GM15510 (cell line): ENCODE data around the gene HSPB3.

Source experiments
- POLR2A ChIP-seq: IDR thresholded peaks from 3 replicates; pipeline ENCODE4 v1.6.1; 2011; ENCODE audit warnings: borderline replicate concordance; ENCODE audit not compliant: insufficient read length; ENCODE audit errors: extremely low read depth

The HSPB3 gene, protein sequence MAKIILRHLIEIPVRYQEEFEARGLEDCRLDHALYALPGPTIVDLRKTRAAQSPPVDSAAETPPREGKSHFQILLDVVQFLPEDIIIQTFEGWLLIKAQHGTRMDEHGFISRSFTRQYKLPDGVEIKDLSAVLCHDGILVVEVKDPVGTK

DNA sequence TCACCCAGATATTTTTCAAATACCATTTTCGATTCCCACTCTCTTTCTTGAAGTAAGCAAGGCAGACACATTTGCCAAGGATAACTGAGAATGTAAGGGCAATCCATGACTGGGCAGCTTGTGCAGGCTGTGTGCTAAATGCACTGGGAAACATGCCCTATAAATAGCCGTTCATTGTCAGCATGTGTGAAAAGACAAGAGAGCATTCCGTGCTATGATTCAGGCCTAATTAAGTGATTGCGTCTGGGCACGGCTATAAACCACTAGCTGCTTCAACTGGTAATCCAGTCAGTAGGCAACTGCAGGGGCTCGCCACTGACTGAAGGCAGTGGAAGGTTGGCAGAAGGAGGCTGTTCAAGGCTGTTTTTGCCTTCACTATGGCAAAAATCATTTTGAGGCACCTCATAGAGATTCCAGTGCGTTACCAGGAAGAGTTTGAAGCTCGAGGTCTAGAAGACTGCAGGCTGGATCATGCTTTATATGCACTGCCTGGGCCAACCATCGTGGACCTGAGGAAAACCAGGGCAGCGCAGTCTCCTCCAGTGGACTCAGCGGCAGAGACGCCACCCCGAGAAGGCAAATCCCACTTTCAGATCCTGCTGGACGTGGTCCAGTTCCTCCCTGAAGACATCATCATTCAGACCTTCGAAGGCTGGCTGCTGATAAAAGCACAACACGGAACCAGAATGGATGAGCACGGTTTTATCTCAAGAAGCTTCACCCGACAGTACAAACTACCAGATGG, at the start of gene HSPB3:
Gene HSPB3 (plus strand): TSS at position 287 of the 745 bp plus-strand sequence. CDS start 91 bp downstream, at position 378.
- no peak for TF ChIP-seq POLR2A

DNA sequence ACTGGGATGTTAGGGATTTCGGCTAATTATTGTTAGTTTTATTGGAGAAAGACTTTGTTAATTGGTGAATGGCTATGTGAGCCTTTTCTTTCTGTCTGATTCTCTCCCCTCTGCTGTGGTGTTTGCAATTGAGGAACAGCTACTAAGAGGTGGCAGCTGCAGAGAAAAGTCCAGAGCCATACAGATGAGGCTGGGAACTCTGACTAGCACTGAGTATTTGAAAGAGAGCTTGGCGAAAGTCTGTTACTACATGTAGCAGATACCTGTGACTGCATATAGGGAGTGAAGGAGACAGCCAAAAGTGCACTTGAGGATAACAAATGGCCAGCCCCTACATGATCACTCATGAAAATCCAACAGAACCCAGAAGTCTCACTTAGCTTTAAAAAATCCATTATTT, 44.3 kb upstream of the HSPB3 start:
- TF ChIP-seq POLR2A, result no peak

GRCh38 chr5:54412913-54413312, 42.6 kb upstream of the HSPB3 start:
- TF ChIP-seq POLR2A, result no peak

GRCh38 chr5:54415147-54415546, 40.4 kb upstream of the HSPB3 start:
- no peak for TF ChIP-seq POLR2A

DNA sequence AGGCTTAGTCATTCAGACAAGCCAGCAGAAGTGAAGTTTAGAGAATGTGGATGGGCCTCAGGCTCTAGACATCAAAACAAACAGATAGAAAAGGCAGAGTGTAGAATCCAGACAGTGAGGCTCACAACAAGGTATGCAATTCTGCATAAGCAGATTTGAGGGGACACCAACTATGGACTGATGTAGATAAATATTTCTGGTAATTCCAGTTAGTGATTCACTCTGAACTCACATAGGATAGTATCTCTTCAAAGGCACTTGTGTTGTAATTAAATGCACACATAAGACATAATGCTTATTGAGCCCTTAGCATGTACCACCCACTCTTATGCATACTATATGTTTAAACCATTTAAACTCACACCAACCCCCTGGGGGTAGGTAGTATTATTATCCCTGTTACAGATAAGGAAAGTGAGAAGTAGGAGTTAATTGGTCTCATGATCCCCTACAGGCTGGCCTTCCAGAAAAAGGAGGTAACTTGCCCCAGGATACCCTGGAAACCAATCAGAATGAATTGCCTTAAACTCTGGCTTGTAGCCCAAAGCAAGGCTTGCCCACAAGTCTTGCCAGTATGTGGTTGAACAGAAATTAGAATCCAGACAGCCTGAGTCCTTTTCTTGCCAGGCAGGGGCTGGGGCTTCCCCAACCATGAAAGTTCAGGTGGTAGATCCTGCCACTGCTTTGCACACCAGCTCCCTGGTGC, 39.5 kb upstream of the HSPB3 start:
- TF ChIP-seq POLR2A, result no peak

DNA sequence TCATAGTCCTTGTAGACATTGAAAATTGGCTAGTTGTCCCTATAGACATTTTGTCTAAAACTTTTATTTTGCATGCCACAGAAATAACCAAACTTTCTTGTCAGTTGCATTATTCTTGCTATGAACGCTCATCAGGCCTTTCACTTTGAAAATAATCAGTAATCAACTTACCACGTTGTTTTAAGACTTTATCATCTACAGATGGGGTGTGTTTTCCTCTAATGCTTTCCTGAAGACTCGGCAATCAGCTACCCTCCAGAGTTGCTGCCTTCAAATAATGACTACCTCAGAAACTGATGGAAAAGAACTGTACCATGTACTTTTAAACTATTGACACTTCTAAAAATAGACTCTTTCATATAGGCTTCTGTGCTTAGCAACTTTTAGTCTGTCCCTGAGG, 33.5 kb upstream of the HSPB3 start:
- no peak for TF ChIP-seq POLR2A

- TF ChIP-seq POLR2A, result no peak
These were observed 30.2 kb upstream of the HSPB3 start for GRCh38 chr5:54425258-54425657.

- no peak for TF ChIP-seq POLR2A
These were observed 29.3 kb upstream of the HSPB3 start for GRCh38 chr5:54426209-54426608.

GRCh38 chr5:54438620-54439389, 16.7 kb upstream of the HSPB3 start:
- TF ChIP-seq POLR2A, result no peak

- no peak for TF ChIP-seq POLR2A
These were observed 15.0 kb upstream of the HSPB3 start for GRCh38 chr5:54440456-54440893.

DNA sequence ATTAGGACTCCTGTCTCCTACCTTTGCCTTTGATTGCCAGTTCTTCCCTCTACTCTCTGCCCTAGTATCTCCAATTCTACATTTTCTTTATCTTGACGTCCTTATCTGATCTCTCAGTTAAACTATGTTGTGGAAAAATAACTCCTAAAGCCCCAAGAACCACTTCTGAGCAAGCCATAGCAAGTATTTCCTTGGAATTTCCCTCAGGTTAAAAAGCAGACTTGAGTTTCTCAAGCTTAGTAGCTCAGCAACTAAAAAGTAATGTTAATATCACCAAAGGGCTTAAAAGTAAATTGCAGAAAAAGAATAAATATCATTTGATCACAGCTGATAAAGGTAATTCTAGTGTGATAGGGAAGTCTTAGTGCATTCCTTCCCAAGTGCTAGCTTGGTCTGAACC, 13.2 kb upstream of the HSPB3 start:
- TF ChIP-seq POLR2A, result no peak

DNA sequence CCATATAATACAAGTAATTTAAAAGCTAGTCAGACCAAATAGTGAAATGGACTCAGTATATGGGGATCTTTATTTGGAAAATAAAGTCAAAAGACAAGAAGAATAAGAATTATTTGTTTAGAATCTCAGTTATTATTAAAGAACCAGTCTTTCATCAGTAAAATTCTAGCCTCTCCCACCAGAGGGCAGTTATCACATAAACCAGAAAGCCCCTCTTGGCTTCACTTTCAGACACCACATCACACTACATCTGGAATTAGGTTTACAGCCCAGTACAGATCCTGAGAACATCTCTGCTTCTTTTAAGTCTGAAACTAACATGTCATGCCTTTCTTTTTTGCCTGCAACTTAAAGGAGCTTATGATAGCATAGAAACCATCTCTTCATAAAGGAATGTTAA, 12.2 kb upstream of the HSPB3 start:
- no peak for TF ChIP-seq POLR2A

DNA sequence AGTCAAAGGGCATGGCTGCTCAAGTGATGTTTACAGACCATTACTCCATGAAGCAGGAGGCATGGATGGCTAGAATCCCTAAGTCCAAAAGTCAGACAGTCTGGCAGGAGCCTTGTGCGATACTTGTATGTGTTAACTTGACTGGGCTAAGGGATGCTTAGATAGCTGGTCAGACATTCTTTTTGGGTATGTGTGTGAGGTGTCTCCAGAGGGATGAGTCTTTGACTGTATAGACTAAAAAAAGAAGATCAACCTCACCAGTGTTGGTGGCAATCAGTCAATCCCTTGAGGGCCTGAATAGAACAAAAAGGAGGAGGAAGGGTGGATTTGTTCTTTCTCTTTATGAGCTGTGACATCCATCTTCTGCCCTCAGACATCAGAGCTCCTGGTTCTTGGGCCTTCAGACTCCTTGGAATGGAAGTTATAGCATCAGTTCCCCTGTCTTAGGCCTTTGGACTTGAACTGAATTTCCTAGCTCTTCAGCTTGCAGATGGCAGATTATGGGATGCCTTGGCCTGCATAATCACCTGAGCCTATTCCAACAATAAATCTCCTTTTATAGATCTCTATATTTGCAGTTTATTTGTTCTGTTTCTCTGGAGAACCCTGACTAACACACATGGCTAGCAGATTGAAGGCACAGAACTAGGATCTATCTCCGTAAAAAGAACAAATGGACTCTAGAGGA, 9.7 kb upstream of the HSPB3 start:
- TF ChIP-seq POLR2A, result no peak

- TF ChIP-seq POLR2A, result no peak
These were observed 9.1 kb upstream of the HSPB3 start for GRCh38 chr5:54446379-54446732.
